M059J (cell line): ENCODE measurements around the gene SH3TC1. TPM values are rescaled to one million over a fixed set of nuclear protein-coding genes. Genes with fewer than 3 reads are reported as not detected.

ENCODE experiments used
- DNase-seq: peaks from one replicate; pipeline ENCODE4 v3.0.0-alpha.2; 2012; ENCODE audit warnings: low read depth
- total RNA-seq: library from RNA; depleted of rRNA; stranded (reverse); fragments of >200 nt; shearing (Covaris generic); gene quantifications from 2 replicates; pipeline ENCODE4 v1.2.3, GENCODE V29; 2014; rRNA removed

SH3TC1 gene
- total RNA-seq, 1 experiment from 2014 or later, result 1.8 TPM

GRCh38 chr4:8286719-8287342 lies 87.7 kb downstream of the SH3TC1 start:
- DNase-seq, result no peak

- DNase-seq, result no peak
Measured at GRCh38 chr4:8287343-8288280, 88.5 kb downstream of the SH3TC1 start.

- no peak for DNase-seq
Measured at GRCh38 chr4:8289151-8289750, 90.2 kb downstream of the SH3TC1 start.

- DNase-seq, result no peak
Measured at GRCh38 chr4:8289956-8290700, 91.0 kb downstream of the SH3TC1 start.

- DNase-seq, result no peak
Measured at GRCh38 chr4:8290701-8290970, 91.5 kb downstream of the SH3TC1 start.

Other genes with a start within 250 kb of the SH3TC1 start
- gene ABLIM2, start 40.5 kb upstream of the SH3TC1 start, total RNA-seq, result not detected in 2 replicates
- gene HTRA3, start 70.5 kb downstream of the SH3TC1 start, total RNA-seq, result 0.81 and 3.2 TPM in 2 replicates
- 16.1 and 24.1 TPM in 2 replicates for gene ACOX3, start 241.4 kb downstream of the SH3TC1 start, total RNA-seq
- gene TRMT44, start 241.5 kb downstream of the SH3TC1 start, total RNA-seq, result 5.3 and 8.7 TPM in 2 replicates